ENCODE data around the gene ADAMTS12.
"Not testable (repeated sequence)": the region's sequence is repeated elsewhere in the genome, so short reads cannot be mapped to it uniquely, and the experiment has no call there.

The ADAMTS12 gene

GRCh38 chr5:33530183-33531036 is 361.4 kb downstream of the ADAMTS12 start:
- no peak for DNase-seq (ENCODE audit: low read depth in 2 of 2)

DNA sequence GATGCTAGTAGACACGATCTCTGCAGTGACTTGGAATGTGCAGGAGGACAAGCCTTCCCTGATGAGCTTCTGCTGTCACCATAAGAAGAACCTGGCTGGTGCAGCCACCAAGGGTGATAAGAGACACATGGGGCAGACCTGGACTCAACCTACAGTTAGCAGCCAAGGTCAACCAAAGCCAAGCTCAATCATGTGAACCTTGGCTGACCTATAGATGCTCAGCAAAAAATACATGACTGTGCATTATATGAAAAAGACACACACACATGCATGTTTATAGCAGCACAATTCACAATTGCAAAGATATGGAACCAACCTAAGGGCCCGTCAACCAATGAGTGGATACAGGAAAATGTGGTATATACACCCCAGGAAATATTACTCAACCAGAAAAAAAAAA is 364.1 kb downstream of the ADAMTS12 start:
- DNase-seq (ENCODE audit: low read depth in 2 of 2), result no peak

DNA sequence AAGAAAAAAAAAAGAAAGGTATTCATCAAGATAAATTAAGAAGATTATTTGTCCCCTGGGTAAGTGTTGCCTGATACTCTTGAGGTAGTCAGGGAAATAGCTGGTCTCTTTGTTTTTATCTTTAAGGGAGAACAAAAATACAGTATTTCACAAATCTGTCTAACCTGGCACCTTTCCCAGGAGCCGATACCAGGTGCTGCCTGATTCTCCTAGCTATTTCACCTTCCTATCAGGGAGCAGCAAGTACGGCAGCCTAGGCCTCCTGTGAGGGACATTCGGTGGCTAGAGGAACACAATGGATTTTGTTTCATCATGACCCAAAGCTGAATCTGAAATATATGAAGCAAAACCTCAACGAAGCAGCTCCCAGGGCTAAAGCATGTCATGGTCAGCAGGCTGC is 365.0 kb downstream of the ADAMTS12 start:
- DNase-seq (ENCODE audit: low read depth in 2 of 2), result no peak

DNA sequence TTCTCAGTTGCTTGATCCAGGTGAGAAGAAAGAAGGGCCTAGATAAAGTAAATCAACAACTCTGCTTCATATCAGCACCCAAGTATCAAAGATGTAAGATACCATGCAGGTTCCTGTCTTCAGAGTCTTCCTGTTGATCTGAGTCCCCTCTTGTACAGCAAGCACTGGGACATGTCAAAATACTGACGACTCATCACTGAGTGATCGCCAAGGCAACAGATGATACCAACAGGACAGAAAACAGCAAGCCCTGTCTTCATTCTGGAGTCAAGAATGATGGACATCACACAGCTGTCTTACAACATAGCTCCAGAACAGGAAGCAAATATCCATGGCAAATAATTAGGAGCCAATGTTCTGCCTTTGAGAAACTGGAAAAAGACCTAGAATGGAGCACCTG is 367.3 kb downstream of the ADAMTS12 start:
- no peak for DNase-seq (ENCODE audit: low read depth in 2 of 2)

DNA sequence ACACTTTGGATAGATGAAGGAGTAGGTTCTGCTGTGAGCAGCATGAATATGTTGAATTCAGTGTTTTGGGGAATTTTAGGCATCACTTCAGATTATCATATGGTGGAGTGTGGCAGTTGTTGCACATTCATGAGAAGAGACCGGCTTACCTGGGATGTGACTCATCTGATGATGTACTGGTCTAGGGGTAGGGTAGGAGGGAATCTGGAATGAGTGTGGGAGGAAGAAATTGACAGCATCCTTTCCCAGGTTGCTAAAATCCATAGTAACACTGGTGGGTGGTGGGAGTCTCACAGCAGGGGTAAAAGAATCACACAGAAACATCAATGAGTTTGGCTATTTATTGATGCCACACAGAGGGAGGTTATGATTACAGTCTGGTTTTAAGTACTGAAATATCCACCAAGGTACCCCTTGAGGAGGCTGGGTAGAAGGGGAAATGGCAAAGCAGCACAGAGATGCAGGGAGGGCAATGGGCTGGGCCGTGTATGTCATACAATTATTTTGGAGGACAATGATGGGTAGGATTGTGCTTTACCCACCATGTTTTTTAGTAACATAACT is 368.5 kb downstream of the ADAMTS12 start:
- no peak for DNase-seq (ENCODE audit: low read depth in 2 of 2)

DNA sequence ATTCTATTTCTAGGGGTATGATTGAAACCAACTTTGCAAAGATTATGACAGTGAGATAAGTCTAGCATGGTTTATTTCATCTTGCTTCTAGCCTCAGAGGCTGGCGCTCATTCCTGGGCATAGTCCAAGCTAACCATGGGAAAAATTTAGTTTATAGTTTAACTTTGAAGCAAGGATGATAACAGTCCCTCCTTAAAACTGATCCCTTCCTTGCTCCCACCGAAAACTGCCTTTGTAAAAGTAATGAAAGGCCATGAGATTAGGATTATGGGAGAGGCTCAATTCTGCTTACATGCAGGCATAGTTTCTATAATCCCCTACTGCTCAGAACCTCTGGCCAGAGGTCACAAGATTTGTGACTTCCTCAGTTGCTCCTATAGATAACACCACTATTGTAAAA is 375.4 kb downstream of the ADAMTS12 start:
- DNase-seq (ENCODE audit: low read depth in 2 of 2), result no peak

- not testable (repeated sequence) for DNase-seq (ENCODE audit: low read depth in 2 of 2)
Observed at GRCh38 chr5:33515366-33515765, 376.4 kb downstream of the ADAMTS12 start.

DNA sequence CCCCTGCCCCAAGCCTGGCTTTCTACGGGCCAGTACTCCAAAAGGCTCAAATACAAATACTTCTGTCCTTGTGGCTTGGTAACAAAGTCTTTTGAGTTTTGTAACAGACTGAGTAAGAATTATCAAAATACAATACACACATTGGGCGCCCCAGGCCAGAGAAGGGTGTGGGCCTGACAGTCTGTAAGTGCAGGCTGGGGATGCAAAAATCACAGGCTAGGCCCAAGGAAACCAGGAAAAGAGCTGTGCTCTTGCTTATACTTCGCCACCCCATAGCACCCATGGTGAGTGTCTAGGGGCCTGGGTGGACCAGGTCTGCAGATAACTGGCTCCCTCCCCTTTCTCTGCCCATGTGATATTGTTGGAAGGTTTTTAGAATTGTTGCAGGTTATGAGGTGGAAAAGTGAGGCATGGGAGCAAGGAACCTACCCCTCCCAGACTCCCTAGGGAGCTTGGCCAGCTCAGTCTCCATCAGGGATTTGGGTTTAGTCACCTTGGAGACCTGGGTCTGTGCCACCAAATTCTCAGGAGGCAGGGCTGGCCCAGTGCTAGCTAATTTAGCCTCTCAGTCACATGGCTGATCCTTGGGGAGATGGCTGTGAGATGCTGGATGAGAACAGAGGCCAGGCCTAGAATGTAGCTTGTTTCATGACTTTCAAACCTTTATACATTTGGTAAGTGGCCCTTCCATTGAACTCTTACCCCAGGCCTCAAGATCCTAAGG is 378.2 kb downstream of the ADAMTS12 start:
- DNase-seq (ENCODE audit: low read depth in 2 of 2), result no peak

GRCh38 chr5:33509036-33509435 is 382.8 kb downstream of the ADAMTS12 start:
- DNase-seq (ENCODE audit: low read depth in 2 of 2), result no peak

DNA sequence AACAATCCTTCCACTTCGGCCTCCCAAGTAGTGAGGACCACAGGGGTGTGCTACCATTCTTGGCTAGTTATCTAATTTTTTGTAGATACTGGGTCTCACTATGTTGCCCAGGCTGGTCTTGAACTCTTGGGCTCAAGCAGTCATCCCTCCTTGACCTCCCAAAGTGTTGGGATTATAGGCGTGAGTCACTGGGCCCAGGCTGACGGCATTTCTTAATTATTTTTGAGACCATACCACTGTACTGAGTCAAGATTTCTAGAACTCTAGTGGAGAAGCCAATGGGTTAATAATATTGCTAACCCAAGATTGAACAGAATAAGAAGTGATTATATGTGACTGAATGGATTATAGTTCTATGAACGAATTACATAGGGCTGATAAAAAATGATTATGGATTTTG is 384.4 kb downstream of the ADAMTS12 start:
- no peak for DNase-seq (ENCODE audit: low read depth in 2 of 2)

- no peak for DNase-seq (ENCODE audit: low read depth in 2 of 2)
Observed at GRCh38 chr5:33504570-33504969, 387.2 kb downstream of the ADAMTS12 start.

DNA sequence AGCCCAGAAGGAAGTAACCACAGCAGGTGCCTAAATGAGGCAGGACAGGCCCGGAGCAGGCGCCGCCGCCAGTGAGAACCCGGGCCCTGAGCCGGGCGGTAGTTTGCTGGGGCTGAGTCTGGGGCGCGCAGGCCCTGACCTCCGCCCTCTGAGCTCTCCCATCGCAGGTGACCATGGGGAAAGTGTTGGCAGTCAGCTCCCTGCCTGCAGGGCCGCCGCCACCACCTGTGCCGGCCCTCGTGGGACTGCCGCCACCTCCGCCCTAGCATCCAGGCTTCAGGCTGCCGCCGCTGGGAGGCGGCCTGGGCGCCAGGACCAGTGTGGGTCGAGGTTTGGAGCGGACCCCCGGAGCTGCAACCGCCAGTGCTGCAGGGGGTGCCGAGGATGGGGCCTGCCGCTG is 389.9 kb downstream of the ADAMTS12 start:
- DNase-seq (ENCODE audit: low read depth in 2 of 2), result no peak

DNA sequence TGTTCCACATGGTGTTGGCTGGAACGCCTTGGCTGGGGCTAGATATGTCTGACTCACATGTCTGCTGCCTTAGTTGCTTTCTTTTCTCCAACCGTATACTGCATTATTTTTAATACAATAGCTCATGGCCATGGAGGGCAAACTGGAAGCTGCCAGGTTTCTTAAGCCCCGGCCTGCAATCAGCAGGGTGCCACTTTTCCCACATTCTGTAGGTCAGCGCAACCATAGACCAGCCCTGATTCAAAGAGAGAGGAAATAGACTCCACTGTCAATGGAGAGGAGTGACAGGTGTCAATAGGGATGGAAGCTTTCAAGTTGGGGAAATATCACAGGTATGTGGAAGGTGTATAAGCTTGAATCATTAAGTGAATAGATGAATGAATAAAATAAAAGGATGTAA is 390.5 kb downstream of the ADAMTS12 start:
- DNase-seq (ENCODE audit: low read depth in 2 of 2), result no peak

DNA sequence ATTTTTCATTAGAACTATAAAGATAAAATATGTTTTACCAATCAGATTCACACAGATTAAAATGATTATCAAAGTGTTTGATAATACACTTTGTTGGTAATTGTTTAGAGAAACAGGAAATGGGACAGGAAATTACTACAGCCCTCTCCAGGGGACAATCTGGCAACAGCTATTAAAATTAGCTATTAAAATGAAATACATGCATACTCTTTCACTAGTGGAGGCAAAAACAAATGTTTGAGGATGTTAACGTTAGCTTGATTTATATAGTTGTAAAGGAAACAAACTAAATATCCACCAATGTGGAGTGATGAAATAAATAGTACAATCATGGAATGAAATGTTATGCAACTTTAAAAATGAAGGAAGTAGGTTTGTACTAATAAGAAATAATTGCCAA is 397.3 kb downstream of the ADAMTS12 start:
- DNase-seq (ENCODE audit: low read depth in 2 of 2), result no peak

GRCh38 chr5:33491941-33492340 is 399.8 kb downstream of the ADAMTS12 start:
- no peak for DNase-seq (ENCODE audit: low read depth in 2 of 2)

GRCh38 chr5:33490071-33490665 is 401.6 kb downstream of the ADAMTS12 start:
- no peak for DNase-seq (ENCODE audit: low read depth in 2 of 2)

- no peak for DNase-seq (ENCODE audit: low read depth in 2 of 2)
Observed at GRCh38 chr5:33489481-33490067, 402.2 kb downstream of the ADAMTS12 start.

DNA sequence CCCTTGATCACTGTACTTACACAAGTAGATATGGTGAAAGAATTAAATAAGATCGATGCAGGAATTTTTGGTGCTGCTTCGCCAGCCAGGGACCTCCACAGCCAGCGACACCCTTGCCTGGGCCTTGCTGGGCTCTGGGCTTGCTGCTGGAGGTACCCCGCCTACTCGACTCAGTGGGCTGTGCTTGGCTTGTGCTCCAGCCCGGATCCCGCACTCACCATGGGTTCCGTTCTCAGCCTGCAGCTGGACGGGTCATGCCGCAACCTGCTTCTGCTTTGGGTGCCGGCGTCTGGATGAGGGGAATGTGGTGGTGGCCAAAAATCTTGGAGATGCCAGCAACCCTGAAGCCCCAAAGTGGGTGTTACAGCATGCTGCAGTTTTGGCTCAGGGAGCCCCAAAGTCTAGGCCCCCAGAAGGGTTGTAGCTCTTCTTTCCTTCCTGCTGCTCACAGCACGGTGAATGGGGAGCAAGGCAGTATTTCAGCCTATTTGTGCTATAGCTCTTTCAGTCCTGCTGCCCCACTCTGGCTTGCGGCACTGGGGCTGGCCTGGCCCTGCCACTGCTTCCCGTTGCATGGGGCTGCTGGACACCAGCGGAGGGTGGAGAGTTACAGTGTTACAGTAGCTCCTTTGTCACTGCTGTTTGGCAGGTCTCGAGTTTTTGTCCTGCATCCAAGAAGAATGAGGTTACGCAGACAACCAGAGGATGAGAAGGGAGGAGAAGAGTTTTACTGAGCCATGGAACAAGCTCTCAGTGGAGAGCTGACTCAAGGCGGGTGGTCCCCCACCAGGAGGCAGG is 403.0 kb downstream of the ADAMTS12 start:
- DNase-seq (ENCODE audit: low read depth in 2 of 2), result no peak

DNA sequence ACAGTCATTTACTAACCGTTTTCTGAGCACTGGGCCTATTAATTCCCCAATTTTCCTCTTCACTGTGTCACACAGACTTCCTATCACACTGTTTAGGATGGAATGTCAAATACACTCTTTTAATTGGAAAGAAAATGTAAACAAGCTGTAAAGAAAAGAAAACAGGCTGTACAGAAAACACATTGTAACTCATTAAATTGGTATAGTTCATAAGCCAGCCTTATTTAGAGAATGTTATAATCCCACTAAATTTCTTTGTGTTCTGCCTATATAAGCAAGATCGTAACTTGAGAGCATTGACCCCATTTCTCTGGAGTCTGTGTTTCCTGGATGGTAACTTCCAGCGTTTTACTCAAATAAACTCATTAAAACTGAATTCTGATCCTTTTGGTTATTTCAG is 404.6 kb downstream of the ADAMTS12 start:
- no peak for DNase-seq (ENCODE audit: low read depth in 2 of 2)

DNA sequence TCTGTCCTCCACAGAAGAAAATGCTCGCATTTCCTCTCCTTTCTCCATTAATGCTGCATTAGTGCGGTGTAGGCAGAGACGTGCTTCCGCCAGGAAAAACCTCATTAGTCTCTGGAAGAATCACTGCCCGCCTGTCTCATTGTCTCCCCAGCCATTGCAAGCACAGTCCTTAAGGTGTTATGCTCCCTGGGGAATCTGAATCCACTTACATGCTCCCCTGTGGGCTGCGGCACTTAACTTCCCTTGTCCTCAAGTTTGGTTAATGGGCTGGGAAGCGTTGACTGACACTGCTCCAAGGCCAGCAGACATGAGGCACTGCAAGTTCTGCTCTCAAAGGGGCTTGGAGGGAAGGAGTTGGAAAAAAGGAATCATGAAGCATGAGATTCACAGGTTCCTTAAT is 409.5 kb downstream of the ADAMTS12 start:
- no peak for DNase-seq (ENCODE audit: low read depth in 2 of 2)

GRCh38 chr5:33480876-33481275 is 410.9 kb downstream of the ADAMTS12 start:
- DNase-seq (ENCODE audit: low read depth in 2 of 2), result no peak
